Measurements from ENCODE around the gene DTX1. TPM values are rescaled to one million over a fixed set of nuclear protein-coding genes. Genes with fewer than 3 reads are reported as not detected.

The DTX1 gene
- total RNA-seq, 1 donor from 2014 or later, result 1.5 TPM

DNA sequence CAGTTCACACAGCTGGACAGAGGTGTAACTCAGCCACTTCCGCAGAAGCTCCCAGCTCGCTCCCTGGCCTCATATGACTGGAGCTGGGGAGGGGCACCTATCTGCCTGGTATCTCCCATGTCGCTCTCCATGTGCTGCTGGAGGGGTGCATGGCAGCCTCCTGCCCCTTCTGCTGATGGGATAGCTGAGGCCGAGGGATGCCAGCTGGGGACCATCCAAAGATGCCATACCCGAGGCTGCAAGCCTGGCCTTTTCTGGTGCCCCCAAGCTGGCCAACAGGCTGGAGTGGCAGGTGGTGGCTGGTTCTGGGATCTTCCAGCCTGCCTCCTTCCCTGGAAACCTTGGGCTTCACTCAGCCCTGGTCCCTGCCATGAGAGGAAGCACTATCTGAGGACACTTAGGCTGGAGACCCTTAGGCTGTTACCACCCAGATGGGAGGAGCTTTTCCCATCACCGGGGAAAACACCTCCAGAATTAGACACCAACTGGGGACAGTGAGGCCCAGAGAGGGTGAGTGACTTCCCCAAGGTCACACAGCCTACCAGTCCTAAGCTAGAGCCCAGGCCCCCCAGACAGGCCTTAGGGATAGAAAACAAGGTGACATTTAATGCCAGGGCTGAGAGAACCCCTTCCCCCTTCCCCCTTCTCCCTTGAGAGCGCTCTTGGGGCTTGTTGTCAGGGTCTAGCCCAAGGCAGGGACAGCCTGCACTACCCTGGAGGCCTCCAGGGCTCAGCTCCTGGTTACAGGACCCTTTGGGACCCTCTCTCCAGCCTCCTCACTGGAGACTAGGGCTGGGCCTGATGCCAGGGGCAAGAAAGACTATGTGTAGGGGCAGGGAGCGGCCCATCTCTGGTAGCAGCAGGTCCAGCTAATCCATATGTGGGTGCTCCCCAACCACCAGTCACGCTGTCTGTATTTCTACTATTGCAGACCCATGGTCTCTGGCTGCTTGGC is 7.1 kb downstream of the DTX1 start:
- H3K36me3 ChIP-seq, result no peaks in the 10 kb centered on the region
- H3K4me1 ChIP-seq, result no peaks in the 10 kb centered on the region
- H3K27me3 ChIP-seq (ENCODE audit: low read depth), result peaks cover 79% of the 10 kb centered on the region
- TF ChIP-seq, protein P1, sequence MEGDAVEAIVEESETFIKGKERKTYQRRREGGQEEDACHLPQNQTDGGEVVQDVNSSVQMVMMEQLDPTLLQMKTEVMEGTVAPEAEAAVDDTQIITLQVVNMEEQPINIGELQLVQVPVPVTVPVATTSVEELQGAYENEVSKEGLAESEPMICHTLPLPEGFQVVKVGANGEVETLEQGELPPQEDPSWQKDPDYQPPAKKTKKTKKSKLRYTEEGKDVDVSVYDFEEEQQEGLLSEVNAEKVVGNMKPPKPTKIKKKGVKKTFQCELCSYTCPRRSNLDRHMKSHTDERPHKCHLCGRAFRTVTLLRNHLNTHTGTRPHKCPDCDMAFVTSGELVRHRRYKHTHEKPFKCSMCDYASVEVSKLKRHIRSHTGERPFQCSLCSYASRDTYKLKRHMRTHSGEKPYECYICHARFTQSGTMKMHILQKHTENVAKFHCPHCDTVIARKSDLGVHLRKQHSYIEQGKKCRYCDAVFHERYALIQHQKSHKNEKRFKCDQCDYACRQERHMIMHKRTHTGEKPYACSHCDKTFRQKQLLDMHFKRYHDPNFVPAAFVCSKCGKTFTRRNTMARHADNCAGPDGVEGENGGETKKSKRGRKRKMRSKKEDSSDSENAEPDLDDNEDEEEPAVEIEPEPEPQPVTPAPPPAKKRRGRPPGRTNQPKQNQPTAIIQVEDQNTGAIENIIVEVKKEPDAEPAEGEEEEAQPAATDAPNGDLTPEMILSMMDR (IDR thresholded peaks at IDR 0.05; ENCODE audit: borderline replicate concordance), result no peak
- intact Hi-C loops (cut with micrococcal nuclease), result no loop called here
- H3K9me3 ChIP-seq (replicated peaks), result no peaks in the 10 kb centered on the region
- no peak overlapping the region for H3K27ac ChIP-seq (replicated peaks)
- H3K4me3 ChIP-seq, result no peak overlapping the region
- no peak for DNase-seq

DNA sequence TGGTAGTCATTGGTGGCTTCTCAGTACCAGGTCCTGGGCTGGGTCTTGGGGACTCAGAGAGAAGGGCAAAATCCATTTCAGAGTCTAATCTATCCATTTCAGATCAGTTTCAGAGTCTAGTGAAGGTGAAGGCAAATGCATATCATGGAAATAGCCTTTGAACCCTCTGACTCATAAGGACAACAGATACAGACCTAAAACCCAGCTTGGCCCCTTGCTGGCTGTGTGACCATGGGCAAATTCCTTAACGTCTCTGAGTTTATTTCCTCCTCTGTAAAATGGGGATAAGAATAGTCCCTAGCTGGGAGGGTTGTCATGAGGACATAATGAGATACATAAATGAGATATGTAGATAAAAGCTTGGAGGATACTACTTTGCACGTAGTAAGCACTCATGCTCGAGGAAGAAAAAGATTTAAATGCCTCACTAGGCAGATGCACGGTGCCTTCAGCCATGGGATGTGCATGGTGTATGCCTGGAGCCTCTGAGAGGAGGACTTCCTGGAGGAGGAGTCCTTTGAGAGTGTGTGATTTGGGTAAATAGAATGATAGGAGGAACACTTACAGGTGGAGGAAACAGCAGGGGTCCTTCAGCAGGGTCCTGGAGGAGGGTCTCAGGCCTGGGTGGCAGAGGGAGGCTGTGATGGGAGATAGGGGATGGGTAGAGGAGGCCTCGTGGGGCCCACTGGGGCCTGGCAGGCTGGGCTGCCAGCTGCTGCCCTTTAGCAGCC is 8.0 kb downstream of the DTX1 start:
- Histone ChIP-seq H3K9me3 (replicated peaks) (no peaks in the 10 kb centered on the region), H3K36me3 (no peaks in the 10 kb centered on the region), H3K4me3 (no peak overlapping the region), H3K4me1 (peaks cover 4% of the 10 kb centered on the region), H3K27me3 (ENCODE audit: low read depth) (peaks cover 75% of the 10 kb centered on the region), H3K27ac (replicated peaks) (no peak overlapping the region)
- DNase-seq, result no peak
- intact Hi-C loops (cut with micrococcal nuclease), result no loop called here
- TF ChIP-seq, protein P1 (IDR thresholded peaks at IDR 0.05; ENCODE audit: borderline replicate concordance), result no peak

DNA sequence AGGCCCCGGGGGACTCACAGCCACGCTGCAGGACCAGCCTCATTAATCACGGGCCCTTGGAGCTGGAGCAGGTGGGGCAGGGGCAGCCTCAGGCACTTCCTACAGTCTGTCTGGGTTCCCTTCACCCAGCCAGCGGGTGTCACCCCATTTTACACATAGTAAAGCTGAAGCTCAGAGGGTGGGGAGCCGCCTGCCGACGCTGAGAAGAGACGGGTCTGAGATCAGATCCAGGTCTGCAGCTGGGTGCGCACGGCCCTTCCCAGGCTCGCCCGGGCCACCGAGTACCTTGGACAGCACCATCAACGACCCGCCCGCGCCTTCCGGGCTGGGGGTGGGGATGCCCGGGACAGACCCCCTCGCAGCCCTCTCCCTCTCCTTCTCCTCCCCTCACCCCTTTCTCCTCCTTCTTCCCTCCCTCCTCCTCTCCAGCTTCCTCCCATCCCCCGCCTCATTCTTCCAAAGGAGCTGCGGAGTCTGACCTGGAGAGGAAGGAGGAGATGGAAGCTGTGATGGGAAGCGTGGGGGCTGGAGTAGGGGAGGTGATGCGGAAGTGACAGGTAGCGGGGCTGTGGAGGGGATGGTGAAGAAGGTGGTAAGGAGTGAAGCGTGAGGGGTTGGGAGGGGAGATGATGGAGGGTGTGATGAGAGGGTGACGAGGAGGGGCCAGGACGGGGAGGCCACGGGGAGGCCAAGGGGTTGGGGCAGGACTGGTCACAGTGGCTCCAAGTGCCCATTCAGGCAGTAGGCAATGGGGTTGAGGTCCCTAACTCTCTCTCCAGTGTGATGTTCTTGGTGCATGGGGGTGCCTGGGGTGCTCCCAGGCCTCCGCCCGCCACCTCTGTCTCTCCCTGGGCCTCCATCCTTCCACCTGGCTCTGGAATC is 8.8 kb downstream of the DTX1 start:
- peaks cover 77% of the 10 kb centered on the region for H3K27me3 ChIP-seq (ENCODE audit: low read depth)

DNA sequence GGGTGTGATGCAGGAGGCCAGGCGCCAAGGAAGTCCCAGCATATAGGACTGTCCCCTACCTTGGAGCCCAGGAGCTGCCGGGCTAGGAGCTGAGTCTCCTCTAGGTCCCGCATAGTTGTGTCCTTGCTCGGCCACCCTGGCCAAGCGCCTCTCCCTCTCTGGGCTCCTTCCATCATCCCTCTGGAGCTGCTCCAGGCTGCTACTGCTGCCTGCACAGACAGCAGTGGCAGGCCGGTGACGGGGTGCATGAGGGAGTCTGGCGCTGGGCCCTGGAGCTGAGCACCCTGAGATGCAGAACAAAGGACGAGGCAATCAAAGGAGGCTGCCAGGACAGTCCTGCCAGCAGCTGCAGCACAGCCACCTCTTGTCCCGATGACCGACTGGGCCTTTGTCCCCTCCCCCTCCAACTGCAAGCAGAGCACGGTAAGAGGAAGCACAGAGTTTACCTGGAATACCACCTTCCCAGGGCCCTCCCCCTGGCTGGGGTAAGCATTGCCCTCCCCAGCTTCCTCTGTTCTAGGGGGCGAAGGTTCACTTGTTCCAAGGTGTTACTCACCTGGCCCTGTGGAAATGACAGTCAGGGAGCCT is 10.4 kb downstream of the DTX1 start:
- Histone ChIP-seq H3K27ac (replicated peaks) (no peak overlapping the region), H3K4me3 (no peak overlapping the region), H3K27me3 (ENCODE audit: low read depth) (peaks cover 66% of the 10 kb centered on the region), H3K9me3 (replicated peaks) (no peaks in the 10 kb centered on the region), H3K4me1 (peaks cover 26% of the 10 kb centered on the region), H3K36me3 (no peaks in the 10 kb centered on the region)
- DNase-seq, result no peak
- TF ChIP-seq, protein P1 (IDR thresholded peaks at IDR 0.05; ENCODE audit: borderline replicate concordance), result no peak
- intact Hi-C loops (cut with micrococcal nuclease), result no loop called here

More for the DNA sequence above, 8.8 kb downstream of the DTX1 start:
- no peaks in the 10 kb centered on the region for H3K36me3 ChIP-seq
- no peak overlapping the region for H3K4me3 ChIP-seq
- intact Hi-C loops (cut with micrococcal nuclease), result no loop called here
- no peak overlapping the region for H3K27ac ChIP-seq (replicated peaks)
- TF ChIP-seq, protein P1 (IDR thresholded peaks at IDR 0.05; ENCODE audit: borderline replicate concordance), result no peak
- H3K9me3 ChIP-seq (replicated peaks), result no peaks in the 10 kb centered on the region
- DNase-seq, result no peak
- peaks cover 11% of the 10 kb centered on the region for H3K4me1 ChIP-seq

Measured in left ventricle myocardium inferior (tissue), 1 donor.